ENCODE measurements around the gene ELL.
"Not testable (repeated sequence)": the region's sequence is repeated elsewhere in the genome, so short reads cannot be mapped to it uniquely, and the experiment has no call there.

Gene ELL

DNA sequence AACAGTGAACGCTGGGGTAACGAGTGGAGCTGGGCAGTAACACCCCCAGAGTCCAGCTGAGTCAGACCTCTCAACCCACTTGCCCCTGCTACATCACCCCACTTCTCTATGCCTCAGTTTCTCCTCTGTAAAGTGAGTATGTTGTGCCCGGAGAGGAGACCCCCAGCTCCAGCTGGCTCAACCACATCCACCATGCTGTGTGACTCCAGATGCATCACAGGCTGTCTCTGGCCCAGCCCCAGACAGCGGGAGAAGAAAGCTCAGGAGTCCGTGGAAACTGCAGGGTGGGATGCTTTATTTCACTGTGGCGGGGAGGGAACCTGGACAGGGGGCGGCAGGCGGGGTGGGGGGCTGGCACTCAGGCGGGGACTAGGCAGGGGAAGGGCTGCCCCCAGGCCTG lies 9.6 kb upstream of the ELL start:
- DNase-seq = no peak

DNA sequence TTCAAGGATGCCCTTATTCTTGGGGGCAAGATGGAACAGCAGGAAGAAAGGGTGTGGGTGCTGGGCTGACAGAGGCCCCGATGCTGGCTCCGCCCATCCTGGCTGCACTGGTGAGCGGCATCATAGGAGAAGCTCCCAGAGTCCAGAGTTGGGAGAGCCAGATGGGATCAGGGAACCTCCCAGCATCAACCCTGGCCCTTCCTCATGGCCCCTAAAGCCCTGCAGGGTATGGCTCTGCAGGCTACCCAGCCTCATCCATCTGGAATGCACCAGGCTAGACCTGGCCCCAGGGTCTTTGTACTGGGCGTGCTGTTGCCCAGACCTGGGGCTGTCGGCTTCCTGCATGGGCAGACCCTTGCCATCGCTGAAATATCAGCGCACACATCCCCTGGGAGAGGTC lies 7.9 kb upstream of the ELL start:
- DNase-seq = peak; percentile 65 to 91

DNA sequence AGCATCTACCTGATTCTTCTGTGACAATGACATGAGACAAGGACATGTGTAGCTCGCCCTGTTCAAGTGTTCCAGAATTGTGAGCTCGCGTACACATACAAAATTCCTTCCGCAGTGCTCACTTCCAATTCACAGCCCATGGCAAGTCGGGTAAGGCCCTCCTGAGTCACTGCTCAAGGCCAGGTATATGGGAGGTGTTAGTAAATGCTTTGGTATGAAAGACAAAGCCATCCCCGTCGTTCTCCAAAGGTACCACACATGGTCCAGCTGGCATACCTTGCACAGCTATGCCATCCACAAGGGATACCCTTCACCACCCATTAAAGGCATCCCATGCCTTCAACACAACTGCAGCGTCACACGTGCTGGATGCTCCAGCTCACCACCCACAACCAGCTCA lies 4.4 kb upstream of the ELL start:
- no peak for DNase-seq

DNA sequence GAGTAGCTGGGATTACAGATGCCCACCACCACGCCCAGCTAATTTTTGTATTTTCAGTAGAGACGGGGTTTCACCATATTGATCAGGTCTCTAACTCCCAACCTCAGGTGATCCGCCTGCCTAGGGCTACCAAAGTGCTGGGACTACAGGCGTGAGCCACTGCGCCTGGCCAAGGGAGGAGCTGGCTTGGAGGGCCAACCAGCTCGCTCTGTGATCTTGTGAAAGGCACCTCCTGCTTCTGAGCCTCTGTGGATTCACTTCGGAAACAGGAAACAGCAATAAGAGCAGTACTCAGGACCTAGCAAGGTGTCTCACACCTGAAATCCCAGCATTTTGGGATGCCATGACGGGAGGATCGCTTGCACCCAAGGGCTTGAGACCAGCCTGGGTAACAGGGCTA lies 2.0 kb upstream of the ELL start:
- DNase-seq = no peak

DNA sequence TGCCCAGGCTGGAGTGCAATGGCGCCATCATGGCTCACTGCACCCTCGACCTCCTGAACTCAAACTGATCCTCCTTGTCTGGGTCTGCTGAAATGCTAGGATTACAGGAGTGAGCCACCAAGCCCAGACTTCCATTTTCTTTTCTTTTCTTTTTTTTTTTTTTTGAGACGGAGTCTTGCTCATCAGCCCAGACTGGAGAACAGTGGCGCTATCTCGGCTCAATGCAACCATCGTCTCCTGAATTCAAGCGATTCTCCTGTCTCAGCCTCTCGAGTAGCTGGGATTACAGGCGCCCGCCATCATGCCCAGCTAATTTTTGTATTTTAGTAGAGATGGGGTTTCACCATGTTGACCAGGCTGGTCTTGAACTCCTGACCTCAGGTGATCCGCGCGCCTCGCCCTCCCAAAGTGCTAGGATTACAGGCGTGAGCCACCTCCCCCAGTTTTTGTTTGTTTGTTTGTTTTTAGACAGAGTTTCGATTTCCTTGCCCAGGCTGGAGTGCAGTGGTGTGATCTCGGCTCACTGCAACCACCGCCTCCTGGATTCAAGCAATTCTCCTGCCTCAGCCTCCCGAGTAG lies 1.1 kb upstream of the ELL start:
- DNase-seq = not testable (repeated sequence)

DNA sequence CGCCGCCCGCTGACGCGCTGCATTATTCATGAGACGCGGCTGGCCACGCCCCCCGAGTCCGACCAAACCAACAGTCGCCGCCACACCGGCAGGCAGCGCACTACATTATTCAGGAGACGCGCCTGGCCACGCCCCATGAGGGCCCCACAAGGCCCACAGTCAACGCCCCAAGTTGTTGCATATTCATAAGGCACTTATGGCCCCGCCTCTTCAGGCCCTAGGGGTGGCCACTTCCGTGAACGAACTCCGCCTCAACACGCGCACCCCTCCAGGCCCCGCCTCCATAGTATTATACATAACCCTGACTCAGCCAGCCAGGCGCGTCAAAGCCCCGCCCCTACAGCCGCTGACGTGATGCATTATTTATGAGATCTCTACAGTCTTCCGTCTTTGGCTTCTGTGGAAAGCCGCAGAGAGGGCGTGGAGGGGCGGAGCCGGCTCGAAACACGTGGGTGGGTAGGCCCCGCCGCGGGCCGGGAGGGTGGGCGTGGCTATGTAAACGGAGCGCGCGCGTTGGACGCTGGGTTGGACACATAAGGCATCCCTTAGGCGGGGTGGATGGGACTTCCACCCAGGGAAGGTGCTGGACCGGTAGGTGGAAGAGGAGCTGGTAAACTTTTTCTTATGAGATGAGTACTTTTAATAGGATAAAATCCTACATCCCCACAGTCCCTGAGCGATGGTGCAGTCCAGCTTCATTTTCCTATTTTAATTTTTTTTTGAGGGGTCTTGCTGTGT lies 423 bp upstream of the ELL start:
- DNase-seq = peak; percentile 100

DNA sequence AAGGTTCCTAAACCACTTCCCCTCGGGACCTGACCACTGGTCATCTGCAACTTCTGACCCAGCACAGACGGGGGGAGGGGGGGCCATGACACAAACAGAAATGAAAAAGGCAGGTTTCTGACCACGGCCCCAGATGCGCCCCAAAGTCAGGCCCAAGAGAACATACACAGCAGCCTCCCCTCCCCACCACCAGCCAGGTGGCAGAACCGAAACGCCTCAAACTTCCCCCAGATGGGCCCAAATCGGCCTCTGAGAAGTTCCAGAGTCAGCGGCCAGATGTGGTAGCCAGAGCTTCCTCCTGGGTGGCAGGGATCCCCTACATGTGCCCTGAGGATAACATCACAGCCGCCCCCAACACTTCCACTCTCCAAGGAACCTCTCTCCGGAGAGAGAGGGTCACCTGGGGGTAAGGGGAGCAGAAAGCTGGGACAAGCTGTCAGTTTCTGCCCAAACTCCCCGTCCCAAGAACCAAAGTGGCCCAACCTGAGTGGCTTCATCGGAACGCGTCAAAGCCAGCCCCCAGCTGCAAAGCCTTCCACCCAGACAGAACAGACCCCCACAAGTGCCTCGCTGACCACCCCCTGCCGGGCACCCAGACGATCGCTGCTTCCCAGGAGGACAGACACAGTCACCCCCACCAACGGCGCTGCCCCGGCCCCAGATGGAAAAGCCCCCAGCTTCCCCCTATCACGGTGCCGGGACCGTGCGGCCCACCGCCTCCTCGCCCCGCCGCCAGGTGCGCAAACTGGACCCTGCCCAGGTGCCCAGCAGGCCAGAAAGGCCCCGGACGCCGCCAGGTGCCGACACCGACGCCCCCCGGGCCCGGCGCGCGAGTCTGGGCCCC lies 800 bp downstream of the ELL start:
- DNase-seq = peak in 1 of 2 experiments; percentile 23

DNA sequence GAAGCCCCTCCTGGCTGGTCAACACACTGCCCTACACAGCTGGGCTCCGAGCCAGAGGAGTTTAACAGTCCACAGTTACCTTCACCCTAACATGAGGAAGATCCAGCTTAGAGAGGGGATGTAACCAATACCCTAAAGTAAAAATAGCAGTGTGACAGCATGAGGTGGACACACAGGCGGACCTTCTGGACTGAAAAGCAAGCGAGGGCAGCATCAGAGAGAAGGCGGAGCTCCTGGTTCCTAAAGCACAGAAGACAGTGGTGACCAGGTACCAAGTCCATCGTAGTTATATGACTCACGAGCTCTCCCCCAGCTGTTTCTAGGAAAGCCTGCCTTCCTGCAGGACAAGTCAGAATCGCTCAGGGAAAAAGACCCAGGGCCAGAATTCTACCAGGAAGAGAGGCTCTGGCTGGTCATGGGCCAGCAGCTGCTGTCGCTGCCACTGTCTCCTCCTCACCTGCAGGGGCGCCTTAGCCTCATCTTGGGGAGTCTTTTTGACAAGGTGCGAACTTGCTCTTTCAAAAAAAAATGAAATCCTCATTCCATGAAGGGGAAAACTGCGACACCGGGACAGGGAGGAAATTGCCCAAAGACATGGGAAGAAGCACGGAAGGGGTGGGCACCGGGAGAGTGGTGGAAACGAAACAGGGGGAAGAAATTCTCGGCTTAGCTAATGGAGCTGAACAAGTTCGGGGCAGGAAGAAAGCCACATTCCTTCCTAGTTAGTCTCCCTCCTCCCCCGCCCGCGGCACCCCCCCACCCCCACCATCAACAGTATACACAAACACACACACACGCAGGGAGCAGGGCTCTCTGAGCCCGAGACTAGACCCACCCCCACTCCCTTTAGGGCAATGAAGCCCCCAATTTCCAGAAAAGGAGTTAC lies 1.7 kb downstream of the ELL start:
- DNase-seq = peak; percentile 29 to 73

DNA sequence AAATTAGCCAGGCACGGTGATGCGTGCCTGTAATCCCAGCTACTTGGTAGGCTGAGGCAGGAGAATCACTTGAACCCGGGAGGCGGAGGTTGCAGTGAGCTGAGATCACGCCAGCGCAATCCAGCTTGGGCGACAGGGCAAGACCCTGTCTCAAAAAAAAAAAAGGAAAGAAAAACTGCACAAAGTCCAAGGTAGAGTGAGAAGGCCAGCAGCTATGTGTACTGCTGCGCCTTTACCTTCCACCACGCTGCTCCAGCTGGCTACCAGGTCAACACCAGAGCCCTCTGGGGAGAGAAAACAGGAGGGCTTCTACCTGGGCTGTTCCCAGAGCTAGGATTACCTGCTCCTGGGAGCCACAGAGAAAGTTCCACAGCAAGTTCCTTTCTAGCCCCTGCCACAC lies 3.2 kb downstream of the ELL start:
- DNase-seq = no peak

DNA sequence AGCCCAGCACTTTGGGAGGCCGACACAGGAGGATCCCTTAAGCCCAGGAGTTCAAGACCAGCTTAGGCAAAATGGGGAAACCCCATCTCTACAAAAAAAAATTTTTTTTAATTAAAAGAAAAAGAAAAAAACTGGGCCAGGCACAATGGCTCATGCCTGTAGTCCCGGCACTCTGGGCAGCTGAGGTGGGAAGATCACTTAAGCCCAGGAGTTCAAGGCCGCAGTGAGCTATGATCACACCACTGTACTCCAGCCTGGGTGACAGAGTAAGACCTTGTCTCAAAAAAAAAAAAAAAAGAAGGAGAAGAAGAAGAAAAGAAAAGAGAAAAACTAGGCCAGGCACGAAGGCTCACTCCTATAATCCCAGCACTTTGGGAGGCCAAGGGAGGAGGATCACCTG lies 4.3 kb downstream of the ELL start:
- DNase-seq = no peak

DNA sequence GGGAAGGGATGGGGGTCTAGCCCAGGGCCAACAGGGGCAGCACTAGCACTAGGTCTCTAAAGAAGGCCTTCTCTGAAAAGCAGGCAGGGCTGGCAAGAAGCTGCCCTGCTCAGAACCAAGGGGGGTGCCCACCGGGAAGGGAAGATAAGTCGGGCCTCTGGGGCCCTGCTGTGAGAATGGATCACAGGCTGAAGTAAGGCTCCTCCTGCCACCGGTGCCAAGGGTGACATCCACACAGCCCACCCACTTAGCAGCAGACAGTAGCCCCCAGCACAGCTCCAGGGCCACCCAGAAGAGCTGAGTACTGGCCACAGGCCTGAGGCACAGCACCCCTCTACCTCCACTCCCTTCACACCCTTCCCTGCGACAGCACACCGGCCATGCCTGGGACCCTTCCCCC lies 5.9 kb downstream of the ELL start:
- DNase-seq = no peak

DNA sequence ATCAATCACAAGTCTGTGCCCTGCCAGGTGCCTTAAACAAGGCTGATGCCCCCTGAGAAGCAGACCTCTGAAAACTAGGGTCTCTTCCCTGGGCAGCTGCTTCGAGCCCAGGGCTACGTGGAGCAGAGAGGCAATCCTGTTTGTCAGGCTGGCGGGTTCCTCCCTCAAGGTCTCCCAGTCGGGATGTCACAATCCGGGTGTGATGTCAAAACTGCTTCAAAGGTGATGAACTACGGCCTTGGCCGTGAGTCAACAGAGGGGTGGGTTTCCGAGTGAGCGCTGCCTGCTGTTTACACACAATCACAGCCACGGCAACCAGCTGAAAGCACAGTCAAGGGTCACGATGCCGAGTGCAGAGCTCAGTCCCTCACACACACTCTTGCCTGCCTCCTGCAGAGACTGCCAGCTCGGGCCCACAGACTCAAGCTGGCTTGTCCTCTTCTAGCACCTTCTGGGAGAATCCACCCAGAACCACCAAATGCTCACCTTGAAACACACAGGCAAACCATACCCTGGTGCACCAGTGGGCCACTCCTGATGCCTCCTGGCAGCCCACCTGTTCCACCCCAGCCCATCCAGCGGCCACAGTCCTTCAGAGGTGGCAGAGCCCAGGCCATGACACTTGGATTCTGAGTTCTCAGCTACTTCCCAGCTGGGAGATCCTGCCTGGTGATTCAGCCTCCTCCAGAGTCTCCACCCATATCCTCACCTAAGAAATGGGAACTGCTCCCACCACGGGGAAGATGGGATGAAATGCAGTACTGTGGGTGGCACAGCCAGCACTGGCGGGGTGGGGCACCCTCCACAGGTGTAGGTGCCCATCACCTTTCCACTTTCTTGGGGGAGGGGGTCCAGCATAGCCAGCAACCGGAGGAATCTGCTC lies 6.8 kb downstream of the ELL start:
- no peak for DNase-seq

DNA sequence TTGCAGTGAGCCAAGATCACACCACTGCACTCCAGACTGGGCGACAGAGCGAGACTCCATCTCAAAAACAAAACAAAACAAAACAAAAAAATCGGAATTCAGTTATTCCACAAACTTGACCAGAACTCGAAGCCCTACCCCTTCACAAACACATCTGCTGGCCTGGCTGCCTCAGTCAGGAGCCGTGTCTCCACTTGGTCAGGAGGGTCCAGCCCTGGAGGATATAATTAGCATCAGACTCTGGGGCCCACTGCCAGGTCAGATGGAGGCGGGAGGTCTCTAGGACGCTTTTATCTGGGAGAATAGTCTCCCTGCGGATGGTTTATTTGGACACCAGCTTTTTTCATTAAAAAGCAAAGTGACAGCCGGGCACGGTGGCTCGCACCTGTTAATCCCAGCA lies 8.0 kb downstream of the ELL start:
- DNase-seq = no peak

DNA sequence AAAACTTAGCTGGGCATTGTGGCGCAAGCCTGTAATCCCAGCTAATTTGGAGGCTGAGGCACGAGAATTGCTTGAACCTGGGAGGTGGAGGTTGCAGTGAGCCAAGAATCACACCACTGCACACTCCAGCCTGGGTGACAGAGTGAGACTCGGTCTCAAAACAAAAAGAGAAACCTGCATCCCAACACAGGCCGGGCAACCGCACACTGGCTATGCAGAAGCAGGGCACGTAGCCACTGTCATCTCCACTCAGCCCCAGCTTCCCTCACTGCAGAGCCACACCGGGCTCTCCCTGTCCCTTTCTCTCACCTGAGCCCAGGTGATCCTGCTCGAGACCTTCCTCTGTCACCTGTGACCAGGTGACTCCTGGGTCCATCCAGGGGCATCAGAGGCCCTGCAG lies 11.7 kb downstream of the ELL start:
- DNase-seq = no peak

DNA sequence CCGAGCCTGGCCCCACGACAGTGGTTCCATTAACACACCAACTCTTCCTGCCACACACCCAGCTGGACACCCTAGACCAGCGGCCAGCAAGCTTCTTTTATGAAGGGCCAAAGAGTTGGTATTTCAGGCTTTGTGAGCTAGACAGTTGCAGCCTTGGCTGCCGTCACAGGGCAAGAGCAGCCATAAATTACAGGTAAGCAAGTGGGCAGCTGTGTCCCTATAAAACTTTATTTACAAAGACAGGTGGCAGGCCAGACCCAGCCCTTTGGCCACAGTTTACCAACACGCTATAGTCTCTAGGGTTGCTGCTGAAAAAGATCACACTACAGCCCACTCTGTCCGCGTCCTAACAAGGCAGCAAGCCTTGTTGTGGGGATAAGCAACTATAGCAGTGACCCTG lies 13.3 kb downstream of the ELL start:
- no peak for DNase-seq

DNA sequence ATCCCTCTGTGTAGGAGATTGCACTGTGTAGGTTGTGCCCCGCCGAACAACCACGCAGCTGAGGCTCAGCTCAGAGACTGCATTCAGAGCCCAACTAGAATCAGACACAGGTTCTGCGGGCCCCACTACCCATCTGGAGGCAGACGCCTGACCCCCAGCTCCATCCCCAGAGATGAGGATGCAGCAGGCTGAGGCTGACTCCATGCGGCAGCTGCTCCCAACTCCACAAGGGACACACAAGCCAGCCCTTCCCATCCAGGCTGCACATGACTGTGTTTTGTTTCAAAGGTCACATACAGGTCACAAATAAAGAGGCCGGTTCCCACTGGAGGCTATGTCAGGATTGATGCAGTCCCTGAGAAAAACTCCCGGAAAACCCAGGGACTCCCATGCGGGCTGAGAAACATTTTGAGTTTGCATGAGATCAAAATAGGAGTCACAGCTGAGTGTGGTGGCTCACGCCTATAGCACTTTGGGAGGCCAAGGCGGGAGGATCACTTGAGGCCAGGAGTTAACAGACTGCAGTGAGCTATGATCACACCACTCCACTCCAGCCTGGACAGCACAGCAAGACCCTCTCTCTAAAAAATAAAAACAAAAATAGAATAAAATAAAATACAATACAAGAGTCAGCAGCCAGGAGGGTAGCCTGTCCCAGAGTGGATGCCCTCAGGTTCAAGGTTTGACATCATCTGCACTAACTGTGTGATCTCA lies 14.0 kb downstream of the ELL start:
- DNase-seq = no peak

DNA sequence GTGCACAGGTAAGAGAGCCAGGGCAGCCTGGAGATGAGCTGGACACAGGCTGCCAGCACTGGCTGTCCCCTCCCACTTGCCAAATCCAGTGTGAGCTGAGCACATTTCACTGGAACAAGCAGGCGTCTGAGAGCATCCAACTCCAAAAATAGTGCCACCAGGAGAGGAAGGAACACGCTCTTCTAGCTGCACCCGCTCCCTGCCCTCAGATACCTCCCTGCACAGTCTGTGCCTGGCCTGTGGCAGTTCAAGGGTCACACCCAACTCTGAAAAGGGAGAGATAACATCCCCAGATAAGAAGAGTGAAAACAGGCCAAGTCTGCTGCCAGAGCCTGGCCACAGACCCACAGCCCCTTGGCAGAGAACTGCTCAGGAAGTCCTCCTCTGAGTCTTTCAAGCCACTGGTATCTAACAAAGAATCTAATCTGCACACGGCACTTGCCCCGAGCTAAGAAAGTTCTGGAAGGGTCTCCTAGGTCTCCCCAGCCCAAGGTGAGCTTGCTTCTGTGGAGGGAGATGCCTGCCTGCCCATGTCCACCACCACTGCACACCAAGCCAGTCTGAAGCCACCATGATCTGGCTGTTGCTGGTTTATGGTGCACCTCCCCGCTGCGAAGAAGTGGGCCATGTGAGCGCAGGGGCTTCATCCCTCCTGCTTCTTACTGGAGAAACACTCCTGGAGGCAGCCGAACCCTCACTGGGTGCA lies 14.7 kb downstream of the ELL start:
- no peak for DNase-seq

DNA sequence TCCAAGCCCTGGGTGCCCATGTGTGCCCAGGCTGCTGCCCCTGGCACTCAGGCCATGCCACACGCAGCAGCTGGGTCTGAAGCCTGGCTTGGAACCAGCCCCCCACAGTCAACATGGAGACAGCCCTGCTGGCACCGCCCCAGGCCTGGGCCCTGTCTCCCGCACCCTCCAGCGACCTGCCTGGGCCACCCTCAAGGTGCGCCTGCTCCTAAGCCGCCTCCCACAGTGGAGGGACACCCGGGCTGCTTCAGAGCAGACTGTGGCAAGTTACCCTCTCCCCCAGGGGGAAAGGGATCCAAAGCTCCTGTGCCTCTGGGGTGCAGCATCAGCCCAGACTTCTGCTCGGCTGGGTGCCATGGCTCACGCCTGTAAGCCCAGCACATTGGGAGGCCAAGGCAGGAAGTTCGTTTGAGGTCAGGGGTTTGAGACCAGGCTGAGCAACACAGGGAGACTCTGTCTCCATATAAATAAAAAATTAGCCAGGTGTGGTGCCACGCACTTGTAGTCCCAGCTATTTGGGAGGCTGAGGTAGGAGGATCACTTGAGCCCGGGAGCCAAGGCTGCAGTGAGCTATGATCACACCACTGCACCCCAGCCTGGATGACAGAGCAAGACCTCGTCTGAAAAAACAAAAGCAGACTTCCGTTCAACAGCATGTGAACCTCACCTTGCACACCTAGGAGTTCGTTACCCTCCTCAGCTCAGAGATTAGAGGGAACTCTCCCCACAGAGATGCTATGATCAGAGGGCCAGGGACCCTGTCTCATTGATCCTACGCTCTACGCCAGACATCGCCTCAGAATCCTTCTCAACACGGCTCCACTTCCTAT lies 15.6 kb downstream of the ELL start:
- no peak for DNase-seq

DNA sequence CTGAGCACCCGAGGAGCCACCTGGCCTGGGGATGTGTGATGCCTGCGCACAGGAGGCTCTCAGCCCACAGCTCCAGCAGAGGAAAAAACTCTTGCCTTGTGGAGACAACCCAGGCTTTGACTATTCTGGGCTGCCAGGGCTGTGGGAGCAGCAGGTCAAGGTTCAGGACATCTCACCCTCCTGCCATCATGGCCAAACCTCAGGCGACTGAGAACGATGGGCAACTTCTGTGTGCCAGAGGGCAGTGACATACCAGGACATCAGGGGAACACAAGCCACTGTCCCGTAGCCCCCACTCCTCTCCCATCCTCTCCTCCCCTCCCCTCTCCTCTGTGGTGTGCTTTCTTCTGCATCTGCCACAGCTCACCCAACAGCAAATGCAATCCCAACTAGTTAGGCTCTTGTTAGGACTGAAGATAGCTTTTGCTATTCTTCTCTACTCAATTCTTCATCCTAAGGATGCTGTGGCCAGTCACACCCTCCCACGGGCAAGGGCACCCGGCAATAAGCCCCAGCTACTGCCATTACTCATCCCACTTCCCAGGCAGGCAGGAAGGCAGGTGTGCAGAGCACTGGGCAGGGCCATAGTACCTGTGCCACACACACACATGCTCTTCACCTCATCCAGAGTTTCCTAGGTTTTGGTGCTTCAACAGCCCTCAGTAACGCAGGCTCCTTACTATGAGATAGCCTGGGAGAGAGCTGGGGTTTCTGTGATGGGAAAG lies 16.8 kb downstream of the ELL start:
- no peak for DNase-seq
